Measurements from ENCODE around the gene RTN1.

DNA sequence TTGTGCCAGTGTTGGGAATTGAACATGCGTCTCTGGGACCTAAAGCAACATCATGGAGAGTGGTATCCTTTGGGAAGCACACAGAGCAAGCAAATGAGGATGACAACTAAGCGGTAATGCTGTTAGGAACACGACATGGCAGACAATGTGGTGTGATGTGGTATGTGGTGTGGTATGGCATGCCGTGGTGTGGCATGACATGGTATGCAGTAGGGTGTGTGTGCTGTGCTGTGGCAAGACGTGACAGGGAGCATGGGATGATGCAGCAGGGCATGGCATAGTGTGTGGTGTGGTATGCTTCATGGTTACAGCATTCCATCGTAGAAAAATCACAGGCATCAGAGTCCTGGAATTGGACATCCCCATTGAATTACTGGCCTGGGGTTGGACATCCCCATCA is 108.7 kb downstream of the RTN1 start:
- TF ChIP-seq, protein P1, sequence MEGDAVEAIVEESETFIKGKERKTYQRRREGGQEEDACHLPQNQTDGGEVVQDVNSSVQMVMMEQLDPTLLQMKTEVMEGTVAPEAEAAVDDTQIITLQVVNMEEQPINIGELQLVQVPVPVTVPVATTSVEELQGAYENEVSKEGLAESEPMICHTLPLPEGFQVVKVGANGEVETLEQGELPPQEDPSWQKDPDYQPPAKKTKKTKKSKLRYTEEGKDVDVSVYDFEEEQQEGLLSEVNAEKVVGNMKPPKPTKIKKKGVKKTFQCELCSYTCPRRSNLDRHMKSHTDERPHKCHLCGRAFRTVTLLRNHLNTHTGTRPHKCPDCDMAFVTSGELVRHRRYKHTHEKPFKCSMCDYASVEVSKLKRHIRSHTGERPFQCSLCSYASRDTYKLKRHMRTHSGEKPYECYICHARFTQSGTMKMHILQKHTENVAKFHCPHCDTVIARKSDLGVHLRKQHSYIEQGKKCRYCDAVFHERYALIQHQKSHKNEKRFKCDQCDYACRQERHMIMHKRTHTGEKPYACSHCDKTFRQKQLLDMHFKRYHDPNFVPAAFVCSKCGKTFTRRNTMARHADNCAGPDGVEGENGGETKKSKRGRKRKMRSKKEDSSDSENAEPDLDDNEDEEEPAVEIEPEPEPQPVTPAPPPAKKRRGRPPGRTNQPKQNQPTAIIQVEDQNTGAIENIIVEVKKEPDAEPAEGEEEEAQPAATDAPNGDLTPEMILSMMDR (IDR thresholded peaks at IDR 0.05): no peak
- TF ChIP-seq EP300 (IDR thresholded peaks at IDR 0.05): no peak
- TF ChIP-seq POLR2AphosphoS5 (IDR thresholded peaks at IDR 0.05): no peak
